NCI-H187 treated with DMSO at 0.1 percent for 48 hours (cell line): ENCODE data around the gene ANGEL2.
"Not testable (repeated sequence)": the region's sequence is repeated elsewhere in the genome, so short reads cannot be mapped to it uniquely, and the experiment has no call there.

Source experiments
- DNase-seq: peaks from one replicate; lab custom pipeline; 2025; lab: John Stamatoyannopoulos, UW

Gene ANGEL2

GRCh38 chr1:213017447-213018273 lies 2.0 kb upstream of the ANGEL2 start:
- no peak for DNase-seq

GRCh38 chr1:213014642-213015041 lies 1.0 kb downstream of the ANGEL2 start:
- DNase-seq, result no peak

- no peak for DNase-seq
These were observed 7.1 kb downstream of the ANGEL2 start for GRCh38 chr1:213008564-213008963.

GRCh38 chr1:213003256-213003655 lies 12.4 kb downstream of the ANGEL2 start:
- DNase-seq, result no peak

- DNase-seq, result no peak
These were observed 20.7 kb downstream of the ANGEL2 start for GRCh38 chr1:212994926-212995325.

GRCh38 chr1:212993960-212994359 lies 21.7 kb downstream of the ANGEL2 start:
- not testable (repeated sequence) for DNase-seq

GRCh38 chr1:212990276-212990675 lies 25.4 kb downstream of the ANGEL2 start:
- DNase-seq, result no peak

GRCh38 chr1:212987702-212988322 lies 27.9 kb downstream of the ANGEL2 start:
- DNase-seq, result no peak

GRCh38 chr1:212986551-212986950 lies 29.1 kb downstream of the ANGEL2 start:
- no peak for DNase-seq

- no peak for DNase-seq
These were observed 31.0 kb downstream of the ANGEL2 start for GRCh38 chr1:212984522-212985291.

- no peak for DNase-seq
These were observed 32.2 kb downstream of the ANGEL2 start for GRCh38 chr1:212983482-212983881.

- DNase-seq, result no peak
These were observed 33.1 kb downstream of the ANGEL2 start for GRCh38 chr1:212982430-212983152.

GRCh38 chr1:212981571-212982328 lies 33.9 kb downstream of the ANGEL2 start:
- no peak for DNase-seq

GRCh38 chr1:212981025-212981495 lies 34.6 kb downstream of the ANGEL2 start:
- no peak for DNase-seq

- no peak for DNase-seq
These were observed 35.4 kb downstream of the ANGEL2 start for GRCh38 chr1:212980123-212980785.

GRCh38 chr1:212979340-212980122 lies 36.1 kb downstream of the ANGEL2 start:
- DNase-seq, result no peak

GRCh38 chr1:212977781-212978645 lies 37.7 kb downstream of the ANGEL2 start:
- DNase-seq, result no peak

GRCh38 chr1:212976586-212976985 lies 39.1 kb downstream of the ANGEL2 start:
- no peak for DNase-seq
